ENCODE results near the gene LIPG. TPM values are rescaled to one million over a fixed set of nuclear protein-coding genes. Genes with fewer than 3 reads are reported as not detected.

LIPG gene
- total and polyA plus RNA-seq, 9 of the 15 experiments (the other 6 are each of a cell fraction or from before 2014, with no cell fraction given), result 0.76 to 1.8 (median 1.3) TPM

DNA sequence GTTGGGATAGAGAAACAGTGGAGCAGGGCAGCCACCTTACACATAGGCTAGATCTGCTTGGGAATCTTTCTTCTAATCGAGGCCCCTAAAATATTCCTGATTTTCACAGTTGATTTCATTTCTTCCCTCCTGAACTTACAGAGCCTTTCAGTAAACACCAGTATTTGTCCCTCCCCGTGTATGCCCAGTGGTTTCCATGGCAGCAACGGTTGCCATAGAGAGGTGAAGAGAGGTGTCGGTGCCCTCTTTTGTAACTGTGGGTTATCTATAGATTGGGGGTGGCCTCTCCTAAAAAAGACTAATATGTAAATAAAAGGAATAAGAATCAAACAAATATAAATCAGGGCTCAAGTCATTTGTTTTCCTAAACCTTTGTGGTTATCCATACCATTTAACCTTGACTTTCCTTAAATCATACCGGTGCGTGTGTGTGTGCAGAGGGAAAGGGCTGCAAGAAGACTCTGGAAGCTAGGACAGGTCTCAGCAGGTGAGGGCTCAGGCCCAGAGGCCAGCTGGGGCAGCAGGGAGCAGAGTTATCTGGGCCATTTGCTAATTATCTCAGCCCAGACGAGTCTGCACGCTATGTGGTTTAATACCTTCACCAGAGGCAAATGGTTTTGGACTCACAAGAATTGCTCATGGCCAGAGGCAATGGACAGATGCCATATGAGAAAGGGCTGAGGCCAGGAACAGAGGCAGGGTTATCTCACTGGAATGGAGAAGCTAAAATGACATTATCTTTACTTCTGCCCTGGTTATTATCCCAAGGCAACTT is 35.5 kb downstream of the LIPG start:
- Histone ChIP-seq H2AFZ (ENCODE audit: low read depth, low read length) (no peak overlapping the region), H3K27me3 (ENCODE audit: control insufficient read depth in 2 of 2, insufficient read depth in 2 of 2, low read length in 2 of 2) (no peaks in the 10 kb centered on the region), H3K4me2 (ENCODE audit: insufficient read depth, low read length) (no peak overlapping the region), H3K9me3 (replicated peaks; ENCODE audit: control insufficient read depth, insufficient read depth, low read depth, low read length) (no peaks in the 10 kb centered on the region), H3K79me2 (ENCODE audit: control insufficient read depth, insufficient read depth, low read length) (no peaks in the 10 kb centered on the region), H4K20me1 (replicated peaks; ENCODE audit: control insufficient read depth, insufficient read depth, low read length) (no peaks in the 10 kb centered on the region), H3K9ac (ENCODE audit: insufficient read depth in 1 of 2, low read depth in 2 of 2, low read length in 2 of 2) (no peak overlapping the region), H3K9me1 (ENCODE audit: control insufficient read depth, insufficient read depth, low read length) (no peaks in the 10 kb centered on the region), H3K36me3 (ENCODE audit: control insufficient read depth, insufficient read depth, low read length) (no peaks in the 10 kb centered on the region), H3K4me1 (replicated peaks in 1 of 2; ENCODE audit: control insufficient read depth in 2 of 2, insufficient read depth in 2 of 2, low read length in 2 of 2) (no peaks in the 10 kb centered on the region), H3K4me3 (no peak overlapping the region), H3K27ac (ENCODE audit: extremely low read depth, low read depth, low read length) (no peak overlapping the region)
- intact Hi-C loops (cut with micrococcal nuclease) (no loop called here), in situ Hi-C loops (cut with MboI) (no loop called here)
- BruUV-seq (replicated peaks), result no TSS peak
- no peak for FAIRE-seq
- ChIA-PET POLR2A (no interaction called here), CTCF (ENCODE audit: low intra/inter-chr PET ratio) (no interaction called here)
- ATAC-seq, result no peak
- DNase-seq (ENCODE audit: extremely low read depth in 1 of 4, low spot score in 3 of 4), result no peak
- WGBS (ENCODE audit: insufficient coverage, low coverage, missing lambda C conversion rate), result 0% methylated on average over 8 of the region's 8 CpGs
- TF ChIP-seq ZKSCAN3 (CRISPR knock-in tag; IDR thresholded peaks at IDR 0.05), result no peak
- TF ChIP-seq KLF13 (tag; IDR thresholded peaks at IDR 0.05; ENCODE audit: borderline replicate concordance, low read depth), result no peak
- TF ChIP-seq, protein P1, sequence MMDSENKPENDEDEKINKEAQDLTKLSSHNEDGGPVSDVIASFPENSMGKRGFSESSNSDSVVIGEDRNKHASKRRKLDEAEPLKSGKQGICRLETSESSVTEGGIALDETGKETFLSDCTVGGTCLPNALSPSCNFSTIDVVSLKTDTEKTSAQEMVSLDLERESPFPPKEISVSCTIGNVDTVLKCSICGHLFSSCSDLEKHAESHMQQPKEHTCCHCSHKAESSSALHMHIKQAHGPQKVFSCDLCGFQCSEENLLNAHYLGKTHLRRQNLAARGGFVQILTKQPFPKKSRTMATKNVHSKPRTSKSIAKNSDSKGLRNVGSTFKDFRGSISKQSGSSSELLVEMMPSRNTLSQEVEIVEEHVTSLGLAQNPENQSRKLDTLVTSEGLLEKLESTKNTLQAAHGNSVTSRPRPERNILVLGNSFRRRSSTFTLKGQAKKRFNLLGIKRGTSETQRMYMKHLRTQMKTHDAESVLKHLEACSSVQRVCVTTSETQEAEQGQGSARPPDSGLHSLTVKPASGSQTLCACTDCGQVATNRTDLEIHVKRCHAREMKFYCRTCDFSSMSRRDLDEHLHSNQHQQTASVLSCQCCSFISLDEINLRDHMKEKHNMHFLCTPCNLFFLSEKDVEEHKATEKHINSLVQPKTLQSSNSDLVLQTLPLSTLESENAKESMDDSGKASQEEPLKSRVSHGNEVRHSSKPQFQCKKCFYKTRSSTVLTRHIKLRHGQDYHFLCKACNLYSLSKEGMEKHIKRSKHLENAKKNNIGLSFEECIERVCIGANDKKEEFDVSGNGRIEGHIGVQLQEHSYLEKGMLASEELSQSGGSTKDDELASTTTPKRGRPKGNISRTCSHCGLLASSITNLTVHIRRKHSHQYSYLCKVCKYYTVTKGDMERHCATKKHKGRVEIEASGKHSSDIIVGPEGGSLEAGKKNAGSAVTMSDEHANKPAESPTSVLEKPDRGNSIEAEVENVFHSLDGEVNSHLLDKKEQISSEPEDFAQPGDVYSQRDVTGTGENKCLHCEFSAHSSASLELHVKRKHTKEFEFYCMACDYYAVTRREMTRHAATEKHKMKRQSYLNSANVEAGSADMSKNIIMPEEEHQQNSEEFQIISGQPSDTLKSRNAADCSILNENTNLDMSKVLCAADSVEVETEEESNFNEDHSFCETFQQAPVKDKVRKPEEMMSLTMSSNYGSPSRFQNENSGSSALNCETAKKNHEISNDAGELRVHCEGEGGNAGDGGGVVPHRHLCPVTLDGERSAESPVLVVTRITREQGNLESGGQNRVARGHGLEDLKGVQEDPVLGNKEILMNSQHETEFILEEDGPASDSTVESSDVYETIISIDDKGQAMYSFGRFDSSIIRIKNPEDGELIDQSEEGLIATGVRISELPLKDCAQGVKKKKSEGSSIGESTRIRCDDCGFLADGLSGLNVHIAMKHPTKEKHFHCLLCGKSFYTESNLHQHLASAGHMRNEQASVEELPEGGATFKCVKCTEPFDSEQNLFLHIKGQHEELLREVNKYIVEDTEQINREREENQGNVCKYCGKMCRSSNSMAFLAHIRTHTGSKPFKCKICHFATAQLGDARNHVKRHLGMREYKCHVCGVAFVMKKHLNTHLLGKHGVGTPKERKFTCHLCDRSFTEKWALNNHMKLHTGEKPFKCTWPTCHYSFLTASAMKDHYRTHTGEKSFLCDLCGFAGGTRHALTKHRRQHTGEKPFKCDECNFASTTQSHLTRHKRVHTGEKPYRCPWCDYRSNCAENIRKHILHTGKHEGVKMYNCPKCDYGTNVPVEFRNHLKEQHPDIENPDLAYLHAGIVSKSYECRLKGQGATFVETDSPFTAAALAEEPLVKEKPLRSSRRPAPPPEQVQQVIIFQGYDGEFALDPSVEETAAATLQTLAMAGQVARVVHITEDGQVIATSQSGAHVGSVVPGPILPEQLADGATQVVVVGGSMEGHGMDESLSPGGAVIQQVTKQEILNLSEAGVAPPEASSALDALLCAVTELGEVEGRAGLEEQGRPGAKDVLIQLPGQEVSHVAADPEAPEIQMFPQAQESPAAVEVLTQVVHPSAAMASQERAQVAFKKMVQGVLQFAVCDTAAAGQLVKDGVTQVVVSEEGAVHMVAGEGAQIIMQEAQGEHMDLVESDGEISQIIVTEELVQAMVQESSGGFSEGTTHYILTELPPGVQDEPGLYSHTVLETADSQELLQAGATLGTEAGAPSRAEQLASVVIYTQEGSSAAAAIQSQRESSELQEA (IDR thresholded peaks at IDR 0.05; ENCODE audit: low read depth), result no peak
- no peak for TF ChIP-seq SP1 (CRISPR knock-in tag; IDR thresholded peaks at IDR 0.05)
- TF ChIP-seq, protein P2, sequence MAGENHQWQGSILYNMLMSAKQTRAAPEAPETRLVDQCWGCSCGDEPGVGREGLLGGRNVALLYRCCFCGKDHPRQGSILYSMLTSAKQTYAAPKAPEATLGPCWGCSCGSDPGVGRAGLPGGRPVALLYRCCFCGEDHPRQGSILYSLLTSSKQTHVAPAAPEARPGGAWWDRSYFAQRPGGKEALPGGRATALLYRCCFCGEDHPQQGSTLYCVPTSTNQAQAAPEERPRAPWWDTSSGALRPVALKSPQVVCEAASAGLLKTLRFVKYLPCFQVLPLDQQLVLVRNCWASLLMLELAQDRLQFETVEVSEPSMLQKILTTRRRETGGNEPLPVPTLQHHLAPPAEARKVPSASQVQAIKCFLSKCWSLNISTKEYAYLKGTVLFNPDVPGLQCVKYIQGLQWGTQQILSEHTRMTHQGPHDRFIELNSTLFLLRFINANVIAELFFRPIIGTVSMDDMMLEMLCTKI (IDR thresholded peaks at IDR 0.05; ENCODE audit: partially characterized antibody), result no peak
- TF ChIP-seq, protein P3, sequence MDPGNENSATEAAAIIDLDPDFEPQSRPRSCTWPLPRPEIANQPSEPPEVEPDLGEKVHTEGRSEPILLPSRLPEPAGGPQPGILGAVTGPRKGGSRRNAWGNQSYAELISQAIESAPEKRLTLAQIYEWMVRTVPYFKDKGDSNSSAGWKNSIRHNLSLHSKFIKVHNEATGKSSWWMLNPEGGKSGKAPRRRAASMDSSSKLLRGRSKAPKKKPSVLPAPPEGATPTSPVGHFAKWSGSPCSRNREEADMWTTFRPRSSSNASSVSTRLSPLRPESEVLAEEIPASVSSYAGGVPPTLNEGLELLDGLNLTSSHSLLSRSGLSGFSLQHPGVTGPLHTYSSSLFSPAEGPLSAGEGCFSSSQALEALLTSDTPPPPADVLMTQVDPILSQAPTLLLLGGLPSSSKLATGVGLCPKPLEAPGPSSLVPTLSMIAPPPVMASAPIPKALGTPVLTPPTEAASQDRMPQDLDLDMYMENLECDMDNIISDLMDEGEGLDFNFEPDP (CRISPR knock-in tag; IDR thresholded peaks at IDR 0.05), result no peak
- TF ChIP-seq RBM39 (optimal IDR thresholded peaks at IDR 0.05; ENCODE audit: low read depth, low read length), result no peak
- no peak for TF ChIP-seq NELFE (IDR thresholded peaks at IDR 0.05; ENCODE audit: insufficient read depth, insufficient read length)
- TF ChIP-seq ETS2 (tag; IDR thresholded peaks at IDR 0.05; ENCODE audit: borderline replicate concordance, poor library complexity, severe bottlenecking), result no peak

Measured in K562 (cell line).